Gastrocnemius medialis (tissue), 4 donors: Measurements from ENCODE around the gene PRM2. TPM values are rescaled to one million over a fixed set of nuclear protein-coding genes. Genes with fewer than 3 reads are reported as not detected.

ENCODE experiments used
- ATAC-seq, 2 donors: fragments of 150-250 bp; one replicate each; pipeline ENCODE4 v1.9.1; 2016
- DNase-seq, 2 donors: peaks; one replicate each; pipeline ENCODE4 v3.0.0-alpha.2; 2019
- H3K27ac ChIP-seq, 4 donors: fragments of 200-600 bp; sonication (generic); 1 replicate in 1 of 4; 2 replicates in 3 of 4; pipeline ENCODE4 v1.5.1; 2016 to 2018; ENCODE audit warnings: mild to moderate bottlenecking in 2 of 4, moderate library complexity in 1 of 4
- H3K27me3 ChIP-seq, 3 donors: fragments of 200-600 bp; sonication (generic) in 2 of 3; 1 replicate in 1 of 3; 2 replicates in 2 of 3; pipeline versions ENCODE4 v1.5.1 to v1.6.0; 2016 to 2019; ENCODE audit warnings: mild to moderate bottlenecking in 1 of 3, moderate library complexity in 1 of 3
- H3K36me3 ChIP-seq, 2 donors: fragments of 200-600 bp; sonication (generic) in 1 of 2; one replicate each; pipeline ENCODE4 v1.5.1; 2017 to 2018
- H3K4me1 ChIP-seq, 2 donors: fragments of 200-600 bp; sonication (generic) in 1 of 2; one replicate each; pipeline ENCODE4 v1.5.1; 2016 to 2017; ENCODE audit warnings: mild to moderate bottlenecking in 2 of 2
- H3K4me3 ChIP-seq, 4 donors: fragments of 200-600 bp; sonication (generic) in 3 of 4; 1 replicate in 1 of 4; 2 replicates in 3 of 4; pipeline ENCODE4 v1.5.1; 2016 to 2019; ENCODE audit warnings: mild to moderate bottlenecking in 2 of 4
- H3K9me3 ChIP-seq, 3 donors: fragments of 200-600 bp; sonication (generic) in 2 of 3; 1 replicate in 1 of 3; 2 replicates in 2 of 3; pipeline ENCODE4 v1.5.1; 2016 to 2019
- POLR2A ChIP-seq, 2 donors: fragments of 450-650 bp; IDR thresholded peaks; one replicate each; pipeline ENCODE4 v1.6.1; 2017; ENCODE audit warnings: antibody characterized with exemption in 2 of 2, mild to moderate bottlenecking in 2 of 2, moderate library complexity in 2 of 2
- in situ Hi-C, 4 donors: fragments of 200-750 bp; cut with MboI; loops; one replicate each; pipeline versions ENCODE4 v1.15.0 to v1.8.0; 2017; ENCODE audit warnings: low sequenced_read_pairs in 4 of 4
- intact Hi-C: fragments of 100-400 bp; cut with DNase I; formaldehyde crosslinking; loops from one replicate; pipeline ENCODE4 v1.15.1; 2023; ENCODE audit warnings: low total_unique reads
- total RNA-seq, 4 donors: library from RNA; depleted of rRNA; stranded (reverse); fragments of >200 nt; gene quantifications; one replicate each; pipeline versions ENCODE4 v1.1.0 to v1.2.3, GENCODE V29; 2016
- TF ChIP-seq, protein P1 (sequence below), 5 experiments: fragments of 450-650 bp in 3 of 5; fragments of 200-600 bp in 2 of 5; sonication (generic) in 2 of 5; IDR thresholded peaks in 4 of 5; conservative IDR thresholded peaks in 1 of 5; 1 replicate in 4 of 5; 2 replicates in 1 of 5; pipeline ENCODE4 v1.5.1; 2016 to 2019; ENCODE audit warnings: antibody characterized with exemption in 5 of 5, mild to moderate bottlenecking in 3 of 5, moderate library complexity in 3 of 5

Gene PRM2
- total RNA-seq, 4 donors from 2014 or later: not detected

DNA sequence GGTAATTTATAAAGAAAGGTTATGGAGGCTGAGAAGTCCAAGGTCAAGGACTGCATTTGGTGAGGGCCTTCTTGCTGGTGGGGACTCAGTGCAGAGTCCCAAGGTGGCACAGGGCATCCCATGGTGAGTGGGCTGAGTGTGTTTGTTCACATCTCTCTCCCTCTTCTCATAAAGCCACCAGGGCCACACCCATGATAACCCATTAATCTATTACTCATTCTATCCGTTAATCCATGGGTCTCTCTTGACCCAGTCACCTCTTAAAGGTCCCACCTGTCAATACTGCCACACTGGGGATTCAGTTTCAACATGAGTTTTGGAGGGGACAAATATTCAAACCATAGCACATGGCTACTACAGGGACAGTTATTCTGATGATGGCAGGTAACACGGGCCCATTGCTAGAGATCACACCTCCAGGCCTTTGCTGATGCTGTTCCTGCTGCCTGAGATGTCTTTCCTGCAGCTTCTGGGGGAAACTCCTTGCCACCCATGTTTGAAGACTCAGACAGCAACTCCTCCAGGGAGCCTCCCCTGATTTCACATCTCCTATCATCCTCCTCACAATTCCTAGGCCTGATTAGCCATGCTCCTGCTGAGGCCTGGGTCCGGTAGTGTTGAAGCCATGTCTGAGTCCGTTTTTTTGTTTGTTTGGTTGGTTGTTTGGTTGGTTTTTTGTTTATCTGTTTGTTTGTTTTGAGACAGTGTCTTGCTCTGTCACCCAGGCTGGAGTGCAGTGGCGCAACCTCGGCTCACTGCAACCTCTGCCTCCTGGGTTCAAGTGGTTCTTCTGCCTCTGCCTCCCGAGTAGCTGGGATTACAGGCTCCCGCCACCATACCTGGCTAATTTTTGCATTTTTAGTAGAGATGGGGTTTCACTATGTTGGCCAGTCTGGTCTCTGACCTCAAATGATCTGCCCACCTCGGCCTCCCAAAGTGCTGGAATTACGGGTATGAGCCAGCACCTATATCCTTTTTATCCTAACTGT is 36.3 kb downstream of the PRM2 start:
- Histone ChIP-seq H3K4me3 (peak overlapping the region in 3 of 4 donors; percentile 18 to 27 (median 20)), H3K36me3 (no peaks in the 10 kb centered on the region), H3K9me3 (no peaks in the 10 kb centered on the region), H3K27me3 (no peaks in the 10 kb centered on the region), H3K27ac (peak overlapping the region; percentile 68 to 80 (median 76)), H3K4me1 (peaks cover 8 to 9% of the 10 kb centered on the region in 2 donors)
- ATAC-seq: no peak
- intact Hi-C loops: no loop called here
- no peak for DNase-seq
- in situ Hi-C loops: loop anchor here in 1 of 4 donors (25.0 kb wide), 1 partner anchor 103 kb away; no protein-coding TSS in a partner anchor
- no peak for TF ChIP-seq POLR2A (IDR thresholded peaks at IDR 0.05)
- TF ChIP-seq, protein P1, sequence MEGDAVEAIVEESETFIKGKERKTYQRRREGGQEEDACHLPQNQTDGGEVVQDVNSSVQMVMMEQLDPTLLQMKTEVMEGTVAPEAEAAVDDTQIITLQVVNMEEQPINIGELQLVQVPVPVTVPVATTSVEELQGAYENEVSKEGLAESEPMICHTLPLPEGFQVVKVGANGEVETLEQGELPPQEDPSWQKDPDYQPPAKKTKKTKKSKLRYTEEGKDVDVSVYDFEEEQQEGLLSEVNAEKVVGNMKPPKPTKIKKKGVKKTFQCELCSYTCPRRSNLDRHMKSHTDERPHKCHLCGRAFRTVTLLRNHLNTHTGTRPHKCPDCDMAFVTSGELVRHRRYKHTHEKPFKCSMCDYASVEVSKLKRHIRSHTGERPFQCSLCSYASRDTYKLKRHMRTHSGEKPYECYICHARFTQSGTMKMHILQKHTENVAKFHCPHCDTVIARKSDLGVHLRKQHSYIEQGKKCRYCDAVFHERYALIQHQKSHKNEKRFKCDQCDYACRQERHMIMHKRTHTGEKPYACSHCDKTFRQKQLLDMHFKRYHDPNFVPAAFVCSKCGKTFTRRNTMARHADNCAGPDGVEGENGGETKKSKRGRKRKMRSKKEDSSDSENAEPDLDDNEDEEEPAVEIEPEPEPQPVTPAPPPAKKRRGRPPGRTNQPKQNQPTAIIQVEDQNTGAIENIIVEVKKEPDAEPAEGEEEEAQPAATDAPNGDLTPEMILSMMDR (IDR thresholded peaks at IDR 0.05 in 4 of 5, conservative IDR thresholded peaks at IDR 0.05 in 1 of 5): no peak

DNA sequence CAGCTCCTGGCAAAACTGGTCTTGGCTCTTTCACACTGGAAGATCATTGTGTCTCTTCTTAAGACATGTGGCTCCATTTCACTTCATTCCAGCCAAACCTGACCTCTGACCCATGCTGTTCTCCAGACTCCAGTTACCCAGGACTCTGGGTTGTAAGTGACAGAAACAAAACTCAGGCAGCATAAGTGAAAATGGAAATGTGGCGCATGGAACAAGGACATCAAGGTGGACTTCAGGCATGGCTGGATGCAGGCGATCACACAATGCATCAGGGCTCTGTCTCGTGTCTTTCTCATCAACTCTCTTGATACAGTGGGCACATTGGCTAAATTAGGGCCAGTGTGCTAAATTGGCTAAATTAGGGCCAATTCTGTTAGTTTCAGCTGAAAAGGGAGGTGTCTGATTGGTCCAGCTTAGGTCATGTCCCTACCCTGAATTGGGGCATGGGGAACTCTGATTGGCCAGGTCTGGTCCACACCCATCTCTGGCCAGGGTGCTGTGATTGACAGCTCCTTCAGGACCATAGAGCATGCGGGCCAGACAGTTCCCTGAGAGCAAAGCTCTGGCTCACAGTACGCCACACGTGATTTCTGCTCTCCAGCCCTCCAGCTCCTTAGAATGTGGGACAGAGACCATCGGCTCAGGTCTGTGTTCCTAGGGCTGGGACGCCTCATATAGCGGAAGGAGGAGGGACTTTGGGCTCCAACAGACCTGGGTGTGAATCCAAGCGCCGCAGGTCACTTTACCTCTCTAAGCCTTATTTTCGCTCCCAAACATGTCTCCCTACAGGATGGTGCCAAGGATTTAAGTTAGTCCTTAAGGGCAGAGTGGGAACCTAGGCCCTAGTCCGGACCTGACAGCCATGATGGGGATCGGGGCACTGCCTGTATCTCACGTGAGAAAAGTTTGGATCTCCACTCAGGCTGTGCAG is 37.7 kb downstream of the PRM2 start:
- ATAC-seq: no peak

DNA sequence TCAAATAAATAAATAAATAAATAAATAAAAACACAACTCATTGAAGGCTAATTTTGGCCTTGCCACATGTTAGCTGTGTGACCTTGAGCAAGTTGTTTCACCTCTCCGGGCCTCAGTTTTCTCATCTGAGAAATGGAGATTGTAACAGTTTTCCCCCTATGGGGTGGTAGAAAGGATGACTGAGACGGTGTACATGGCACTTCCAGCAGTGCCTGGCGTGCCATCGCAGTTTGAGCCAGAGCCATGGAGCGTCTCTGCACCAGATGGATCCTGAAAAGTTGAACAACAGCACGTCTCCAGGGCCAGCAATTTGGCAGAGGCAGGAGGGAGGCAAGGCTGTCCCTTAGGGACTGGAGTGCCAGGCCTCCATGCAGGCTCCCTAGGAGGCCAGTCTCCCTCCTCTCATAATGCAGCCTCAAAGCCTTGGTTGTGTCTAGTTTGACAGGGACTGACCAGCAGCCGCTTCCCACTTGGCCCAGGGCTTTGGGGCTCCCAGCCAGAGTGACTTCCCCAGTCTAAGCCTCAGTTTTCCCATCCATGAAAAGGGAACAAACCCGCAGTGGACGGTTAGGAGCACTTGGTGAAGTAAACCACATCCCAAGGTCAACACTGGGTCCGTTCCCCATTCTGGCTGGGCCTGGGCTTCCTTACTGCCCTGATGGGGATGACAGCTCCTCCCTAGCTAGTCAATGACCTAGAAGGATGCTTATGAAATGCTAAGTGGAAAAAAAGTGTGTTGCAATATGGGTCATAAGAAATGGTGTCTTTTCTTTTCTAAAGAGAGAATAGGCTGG is 39.6 kb downstream of the PRM2 start:
- in situ Hi-C loops: loop anchor here in 1 of 4 donors (25.0 kb wide), 1 partner anchor 99 kb away; no protein-coding TSS in a partner anchor
- Histone ChIP-seq H3K27me3 (no peaks in the 10 kb centered on the region), H3K4me3 (no peak overlapping the region), H3K36me3 (no peaks in the 10 kb centered on the region), H3K27ac (no peak overlapping the region), H3K4me1 (peaks cover 8 to 9% of the 10 kb centered on the region in 2 donors), H3K9me3 (no peaks in the 10 kb centered on the region)
- TF ChIP-seq POLR2A (IDR thresholded peaks at IDR 0.05): no peak
- TF ChIP-seq, protein P1 (IDR thresholded peaks at IDR 0.05 in 4 of 5, conservative IDR thresholded peaks at IDR 0.05 in 1 of 5): no peak
- intact Hi-C loops: no loop called here
- DNase-seq (no peak), ATAC-seq (no peak)

More for the DNA sequence above, 37.7 kb downstream of the PRM2 start:
- H3K27me3 ChIP-seq: no peaks in the 10 kb centered on the region
- H3K36me3 ChIP-seq: no peaks in the 10 kb centered on the region
- in situ Hi-C loops (loop anchor here in 1 of 4 donors (25.0 kb wide), 1 partner anchor 101 kb away; no protein-coding TSS in a partner anchor), intact Hi-C loops (no loop called here)
- H3K27ac ChIP-seq: no peak overlapping the region
- H3K4me3 ChIP-seq: no peak overlapping the region
- DNase-seq: no peak
- H3K9me3 ChIP-seq: no peaks in the 10 kb centered on the region
- TF ChIP-seq, protein P1 (IDR thresholded peaks at IDR 0.05 in 4 of 5, conservative IDR thresholded peaks at IDR 0.05 in 1 of 5): no peak
- H3K4me1 ChIP-seq: peaks cover 8 to 9% of the 10 kb centered on the region in 2 donors

DNA sequence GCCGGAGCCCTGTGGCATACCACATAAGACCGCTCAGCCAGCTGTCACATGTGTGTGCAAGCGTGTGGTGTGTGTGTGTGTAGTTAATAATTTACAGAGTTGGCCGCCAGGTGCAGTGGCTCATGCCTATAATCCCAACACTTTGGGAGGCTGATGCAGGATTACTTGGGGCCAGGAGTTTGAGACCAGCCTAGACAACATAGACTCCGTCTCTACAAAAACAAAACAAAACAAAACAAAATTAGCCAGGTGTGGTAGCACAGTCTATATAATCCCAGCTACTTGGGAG is 40.6 kb downstream of the PRM2 start:
- Histone ChIP-seq H3K9me3 (no peaks in the 10 kb centered on the region), H3K27ac (no peak overlapping the region), H3K27me3 (no peaks in the 10 kb centered on the region), H3K36me3 (no peaks in the 10 kb centered on the region), H3K4me3 (no peak overlapping the region), H3K4me1 (peaks cover 4% of the 10 kb centered on the region in 2 donors)
- in situ Hi-C loops (loop anchor here in 1 of 4 donors (25.0 kb wide), 1 partner anchor 98 kb away; no protein-coding TSS in a partner anchor), intact Hi-C loops (no loop called here)
- DNase-seq: no peak
- no peak for TF ChIP-seq POLR2A (IDR thresholded peaks at IDR 0.05)
- TF ChIP-seq, protein P1 (IDR thresholded peaks at IDR 0.05 in 4 of 5, conservative IDR thresholded peaks at IDR 0.05 in 1 of 5): no peak
- no peak for ATAC-seq
